Stimulated activated naive CD4-positive, alpha-beta T cell treated with Interleukin-2 at 50 U/mL for 16 hours (primary cell): ENCODE data around the gene WDR46.
A peak's percentile ranks its signal among the peaks of the same experiment; 100 is the strongest.

Experiments used
- DNase-seq: peaks from one replicate; lab custom pipeline; 2025; lab: John Stamatoyannopoulos, UW

The WDR46 gene

DNA sequence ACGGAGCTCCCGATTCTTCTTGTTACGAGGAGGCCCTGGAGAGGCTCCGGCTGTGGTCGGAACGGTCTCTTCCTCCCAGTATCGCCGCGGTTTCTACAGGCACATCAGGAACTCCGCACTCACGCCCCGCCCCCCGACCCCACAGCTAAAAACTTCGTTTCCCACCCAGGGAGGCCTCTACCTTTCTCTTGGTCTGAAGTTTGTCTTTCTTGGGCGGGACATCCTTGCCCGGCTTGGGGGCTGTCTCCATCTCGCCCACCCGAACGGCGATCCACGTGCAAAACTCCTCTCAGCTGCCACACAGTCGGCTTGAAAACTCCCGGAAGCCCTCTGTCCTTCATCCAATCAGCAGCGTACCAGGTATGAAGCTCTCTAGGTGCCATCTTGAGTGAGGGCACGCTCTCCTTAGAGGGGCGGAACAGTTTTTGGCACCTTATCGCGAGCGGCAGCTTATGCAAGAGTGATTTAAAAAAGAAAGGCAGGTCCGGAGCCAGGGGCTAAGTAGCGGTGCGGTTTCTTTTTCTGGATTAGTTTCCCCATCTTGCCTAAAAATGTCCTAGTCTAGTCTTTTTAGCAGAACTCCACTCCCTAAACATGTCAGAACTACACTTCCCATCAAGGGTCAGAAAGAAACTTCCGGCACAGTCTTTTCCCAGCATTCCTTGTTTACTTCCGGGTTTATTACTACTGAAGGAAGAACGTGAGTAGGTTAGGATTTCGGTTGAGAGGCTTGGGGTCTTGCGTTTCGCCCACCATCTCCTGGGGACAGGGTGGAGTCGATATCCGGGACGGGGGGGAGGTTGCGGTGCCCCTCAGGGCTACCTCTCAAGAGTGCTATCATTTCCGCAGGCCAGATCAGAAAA lies at the start of gene WDR46, which contains the start of gene PFDN6:
WDR46 (minus strand) TSS at position 319 of the 863 bp plus-strand sequence; CDS start at position 250, 69 bp downstream.
PFDN6 (plus strand) TSS at position 681 of the 863 bp plus-strand sequence. CDS start 256 bp downstream, outside the sequence.
- DNase-seq = peak; percentile 84

- no peak for DNase-seq
Measured at GRCh38 chr6:33336495-33336894, 47.5 kb upstream of the WDR46 start.

GRCh38 chr6:33335916-33336315 lies 46.9 kb upstream of the WDR46 start:
- no peak for DNase-seq

DNA sequence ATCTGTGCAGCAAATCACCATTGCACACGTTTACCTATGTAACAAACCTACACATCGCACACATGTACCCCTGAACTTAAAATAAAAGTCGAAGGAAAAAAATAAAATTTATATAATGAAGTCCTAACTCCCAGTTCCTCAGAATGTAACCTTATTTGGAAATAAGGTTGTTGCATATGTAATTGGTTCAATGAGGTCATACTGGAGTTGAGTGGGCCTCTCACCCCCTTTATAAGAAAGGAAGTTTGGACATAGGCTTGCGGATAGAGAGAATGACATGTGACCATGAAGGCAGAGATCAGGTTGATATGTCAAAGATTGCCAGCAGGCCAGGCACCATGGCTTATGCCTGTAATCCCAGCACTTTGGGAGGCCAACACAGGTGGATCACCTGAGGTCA lies 44.6 kb upstream of the WDR46 start:
- DNase-seq = no peak

DNA sequence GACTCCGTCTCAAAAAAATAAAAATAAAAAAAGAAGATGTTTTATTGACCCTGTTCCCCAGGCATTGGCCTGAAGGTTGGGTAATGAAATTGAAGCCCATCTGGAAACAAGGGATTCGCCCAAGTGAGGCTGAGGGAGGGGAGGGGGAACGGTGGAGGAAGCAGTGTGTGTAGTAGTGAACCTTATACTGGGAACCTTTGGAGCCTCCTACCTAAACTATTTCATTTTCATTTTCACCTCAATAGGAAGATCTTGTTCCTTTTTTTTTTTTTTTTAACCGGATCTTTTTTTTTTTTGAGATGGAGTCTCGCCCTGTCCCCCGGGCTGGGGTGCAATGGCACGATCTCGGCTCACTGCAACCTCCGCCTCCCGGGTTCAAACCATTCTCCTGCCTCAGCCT lies 41.7 kb upstream of the WDR46 start:
- DNase-seq = no peak

- DNase-seq = no peak
Measured at GRCh38 chr6:33329058-33329457, 40.0 kb upstream of the WDR46 start.

DNA sequence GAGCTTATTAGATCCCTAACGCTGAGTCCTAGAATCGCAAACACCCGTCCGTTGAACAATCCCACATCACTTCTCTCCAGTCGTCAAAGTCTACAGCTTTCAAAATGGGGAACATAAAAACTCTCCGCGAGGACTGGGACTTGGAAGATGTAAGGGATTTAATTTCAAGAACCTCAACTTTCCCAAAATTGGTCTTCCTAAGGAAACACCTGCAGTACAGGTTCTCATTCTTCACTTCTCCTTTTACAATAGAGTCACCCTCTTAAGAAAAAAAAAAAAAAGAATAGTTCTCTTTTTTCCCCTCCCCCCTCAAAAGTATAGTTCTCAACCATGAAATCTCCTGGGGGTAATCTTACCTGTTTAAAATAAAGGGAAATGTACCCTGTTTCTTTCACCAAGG lies 35.1 kb upstream of the WDR46 start:
- no peak for DNase-seq

GRCh38 chr6:33323623-33323948 lies 34.5 kb upstream of the WDR46 start:
- DNase-seq = peak; percentile 23

DNA sequence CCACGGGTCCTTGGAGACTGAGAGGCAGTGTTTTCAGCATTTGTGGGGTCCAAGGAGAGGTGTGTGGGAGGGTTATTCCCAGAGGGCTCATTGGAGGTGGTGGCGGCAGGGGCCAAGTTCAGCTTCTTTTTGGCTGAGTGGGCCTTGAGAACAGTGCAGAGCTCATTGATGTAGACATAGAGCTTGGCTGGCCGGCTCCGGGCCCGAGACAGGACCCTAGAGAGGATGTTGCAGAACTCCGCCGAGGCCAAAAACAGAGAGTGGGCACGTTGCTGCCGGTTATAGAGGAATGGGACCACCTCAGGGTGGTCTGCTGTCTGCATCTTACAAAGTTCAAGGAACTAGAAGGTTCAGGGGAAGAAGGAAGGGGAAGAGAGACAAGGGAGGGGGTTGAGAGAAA lies 32.2 kb upstream of the WDR46 start:
- DNase-seq = no peak

DNA sequence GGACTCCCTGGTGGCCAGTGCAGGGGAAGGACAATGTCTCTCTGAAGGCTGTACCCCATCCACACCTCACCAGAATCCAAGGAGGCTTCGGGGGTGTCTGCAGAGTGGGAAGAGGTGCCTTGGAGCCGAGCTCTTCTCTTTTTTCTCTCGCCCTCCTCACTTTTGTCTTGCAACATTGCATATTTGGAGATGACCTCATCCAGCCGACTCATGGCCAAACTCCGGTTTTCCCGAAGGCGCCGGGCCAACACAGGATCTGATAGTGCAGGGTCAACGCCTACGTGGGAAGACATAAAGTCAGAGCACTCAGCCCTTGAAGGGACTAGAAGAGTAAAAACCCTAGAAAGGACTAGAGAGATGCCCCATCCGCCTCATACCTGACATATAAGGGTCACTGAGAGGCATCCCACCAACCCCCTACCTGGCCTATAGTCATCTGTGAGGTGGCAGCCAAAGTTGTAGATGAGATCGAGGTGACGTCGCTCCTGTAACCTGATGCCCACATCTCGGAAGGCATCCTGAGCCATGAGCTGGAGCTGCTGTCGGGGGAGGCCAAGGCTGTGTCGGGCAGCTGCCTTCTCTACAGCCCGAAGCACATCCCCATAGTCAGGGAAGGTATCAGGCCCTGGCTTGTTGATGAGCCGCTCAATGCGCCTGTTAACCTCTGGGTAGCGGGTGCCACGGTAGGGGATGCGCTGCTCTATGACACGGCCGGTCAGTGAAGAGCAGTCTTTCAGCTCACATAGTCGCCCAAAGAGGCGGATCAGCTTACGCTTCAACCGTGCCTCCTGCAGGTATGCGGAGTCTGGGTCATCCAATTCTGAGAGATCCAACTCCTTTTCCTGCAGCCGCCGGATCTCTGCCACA lies 31.5 kb upstream of the WDR46 start:
- DNase-seq = no peak

DNA sequence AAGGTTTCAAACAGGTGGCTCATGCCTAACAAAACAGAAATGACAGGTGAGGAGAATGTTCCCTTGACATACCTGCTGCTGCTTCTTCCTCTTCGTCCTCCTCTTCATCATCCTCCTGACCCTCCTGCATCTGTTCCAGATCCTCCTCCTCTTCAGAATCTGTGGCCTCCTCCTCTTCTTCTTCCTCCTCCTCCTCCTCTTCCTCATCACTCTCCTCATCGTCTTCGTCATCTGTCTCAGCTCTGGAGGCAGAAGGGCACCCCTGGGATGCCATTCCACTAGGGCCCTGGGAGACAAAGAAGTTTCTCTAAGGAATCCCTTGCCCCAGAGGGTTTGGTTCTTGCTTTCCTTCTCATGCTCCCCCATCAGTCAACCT lies 30.9 kb upstream of the WDR46 start:
- DNase-seq = no peak

GRCh38 chr6:33318426-33319073 lies 29.5 kb upstream of the WDR46 start:
- no peak for DNase-seq

- DNase-seq = peak; percentile 95
Measured at GRCh38 chr6:33317669-33318425, 28.8 kb upstream of the WDR46 start, which contains the start of gene ZBTB22. ZBTB22 (minus strand) TSS chr6:33317744; CDS start chr6:33316916, 828 bp downstream.

DNA sequence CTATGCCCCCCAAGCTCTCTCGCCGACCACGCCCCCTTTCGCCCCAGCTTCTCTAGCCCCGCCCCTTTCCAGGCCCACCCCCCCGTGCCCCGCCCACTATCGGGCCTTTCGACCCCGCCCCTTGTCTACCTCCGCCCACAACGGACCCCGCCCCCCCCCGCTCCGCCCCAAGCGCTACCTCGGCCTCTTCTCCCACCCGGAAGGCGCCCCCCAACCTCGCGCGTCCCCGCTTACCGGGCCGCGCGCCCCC lies 28.3 kb upstream of the WDR46 start:
- no peak for DNase-seq

GRCh38 chr6:33316603-33317418 lies 27.8 kb upstream of the WDR46 start:
- no peak for DNase-seq

- no peak for DNase-seq
Measured at GRCh38 chr6:33315793-33316602, 27.0 kb upstream of the WDR46 start.

GRCh38 chr6:33314943-33315792 lies 26.1 kb upstream of the WDR46 start:
- DNase-seq = no peak

GRCh38 chr6:33314515-33314942 lies 25.5 kb upstream of the WDR46 start:
- DNase-seq = peak; percentile 75
